NCI-H1105 (cell line): Measurements from ENCODE around the gene NPR3.

Experiments
- DNase-seq: peaks from one replicate; lab custom pipeline; 2025; lab: John Stamatoyannopoulos, UW

NPR3 gene

GRCh38 chr5:32810804-32811203, 99.7 kb downstream of the NPR3 start:
- no peak for DNase-seq

- no peak for DNase-seq
These were observed 101.3 kb downstream of the NPR3 start for GRCh38 chr5:32812399-32812798.

- no peak for DNase-seq
These were observed 103.0 kb downstream of the NPR3 start for GRCh38 chr5:32814141-32814540.

- no peak for DNase-seq
These were observed 103.5 kb downstream of the NPR3 start for GRCh38 chr5:32814620-32815019.

- no peak for DNase-seq
These were observed 116.9 kb downstream of the NPR3 start for GRCh38 chr5:32827981-32828380.

GRCh38 chr5:32828492-32828891, 117.4 kb downstream of the NPR3 start:
- DNase-seq, result no peak

GRCh38 chr5:32831624-32832023, 120.5 kb downstream of the NPR3 start:
- no peak for DNase-seq

GRCh38 chr5:32833127-32833526, 122.0 kb downstream of the NPR3 start:
- DNase-seq, result no peak

- no peak for DNase-seq
These were observed 122.5 kb downstream of the NPR3 start for GRCh38 chr5:32833663-32834062.

GRCh38 chr5:32834251-32834650, 123.1 kb downstream of the NPR3 start:
- no peak for DNase-seq

GRCh38 chr5:32836176-32836575, 125.1 kb downstream of the NPR3 start:
- no peak for DNase-seq

GRCh38 chr5:32837211-32837610, 126.1 kb downstream of the NPR3 start:
- no peak for DNase-seq

- DNase-seq, result no peak
These were observed 128.0 kb downstream of the NPR3 start for GRCh38 chr5:32839106-32839505.

- no peak for DNase-seq
These were observed 129.5 kb downstream of the NPR3 start for GRCh38 chr5:32840606-32841005.
